A549 (cell line): Measurements from ENCODE around the gene LHCGR.

Experiments
- CTCF ChIP-seq: fragments of >200 bp; sonication (Bioruptor Twin); formaldehyde crosslinking; IDR thresholded peaks from 3 replicates; pipeline ENCODE4 v1.5.1; 2016
- FOSL2 ChIP-seq, 2 experiments: fragments of 450-650 bp in 1 of 2; fragments of >200 bp in 1 of 2; sonication (Bioruptor Twin) in 1 of 2; formaldehyde crosslinking; IDR thresholded peaks; 2 replicates each; pipeline versions ENCODE4 v1.5.0 to v1.6.1; 2016 to 2020; ENCODE audit warnings: mild to moderate bottlenecking in 1 of 2, moderate library complexity in 1 of 2
- HOXB13 ChIP-seq: fragments of 250-450 bp; sonication (Bioruptor Pico); IDR thresholded peaks from 2 replicates; pipeline ENCODE4 v1.5.0; 2020; ENCODE audit warnings: low read depth, mild to moderate bottlenecking, moderate library complexity
- MAFK ChIP-seq: fragments of 450-650 bp; IDR thresholded peaks from 2 replicates; pipeline ENCODE4 v1.6.1; 2014; ENCODE audit not compliant: partially characterized antibody
- POLR2A ChIP-seq: IDR thresholded peaks from 2 replicates; pipeline ENCODE4 v1.6.1; 2012; ENCODE audit warnings: mild to moderate bottlenecking, low read length
- RFX5 ChIP-seq: fragments of 450-650 bp; IDR thresholded peaks from 2 replicates; pipeline ENCODE4 v1.7.1; 2014; ENCODE audit warnings: antibody characterized with exemption, mild to moderate bottlenecking, moderate library complexity
- ZFP36 ChIP-seq: fragments of 450-650 bp; IDR thresholded peaks from 2 replicates; pipeline ENCODE4 v1.6.1; 2014; ENCODE audit warnings: borderline replicate concordance; ENCODE audit not compliant: partially characterized antibody
- TF ChIP-seq, protein P1 (sequence below): fragments of 200-600 bp; sonication (generic); IDR thresholded peaks from 2 replicates; pipeline ENCODE4 v1.6.1; 2016; ENCODE audit warnings: antibody characterized with exemption, mild to moderate bottlenecking, moderate library complexity

DNA sequence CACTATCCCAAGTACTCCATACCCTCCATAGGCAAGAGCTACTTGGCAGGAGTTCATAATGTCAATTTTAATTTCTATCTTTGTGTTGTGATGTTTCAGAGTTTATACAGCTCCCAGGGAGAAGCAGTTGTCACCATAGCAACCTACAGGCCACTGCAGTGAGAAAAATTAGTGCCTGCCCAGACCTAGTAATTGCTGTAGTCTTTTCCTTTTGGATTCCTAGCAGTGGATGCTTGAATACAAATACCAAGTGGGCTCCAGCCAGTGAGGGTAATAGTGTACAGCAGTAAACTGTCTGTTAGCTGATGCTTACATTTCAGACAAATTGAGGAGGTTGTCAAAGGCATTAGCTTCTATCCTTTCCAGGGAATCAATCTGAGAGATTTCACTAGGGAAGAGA lies 26.7 kb downstream of the LHCGR start:
- TF ChIP-seq, protein P1, sequence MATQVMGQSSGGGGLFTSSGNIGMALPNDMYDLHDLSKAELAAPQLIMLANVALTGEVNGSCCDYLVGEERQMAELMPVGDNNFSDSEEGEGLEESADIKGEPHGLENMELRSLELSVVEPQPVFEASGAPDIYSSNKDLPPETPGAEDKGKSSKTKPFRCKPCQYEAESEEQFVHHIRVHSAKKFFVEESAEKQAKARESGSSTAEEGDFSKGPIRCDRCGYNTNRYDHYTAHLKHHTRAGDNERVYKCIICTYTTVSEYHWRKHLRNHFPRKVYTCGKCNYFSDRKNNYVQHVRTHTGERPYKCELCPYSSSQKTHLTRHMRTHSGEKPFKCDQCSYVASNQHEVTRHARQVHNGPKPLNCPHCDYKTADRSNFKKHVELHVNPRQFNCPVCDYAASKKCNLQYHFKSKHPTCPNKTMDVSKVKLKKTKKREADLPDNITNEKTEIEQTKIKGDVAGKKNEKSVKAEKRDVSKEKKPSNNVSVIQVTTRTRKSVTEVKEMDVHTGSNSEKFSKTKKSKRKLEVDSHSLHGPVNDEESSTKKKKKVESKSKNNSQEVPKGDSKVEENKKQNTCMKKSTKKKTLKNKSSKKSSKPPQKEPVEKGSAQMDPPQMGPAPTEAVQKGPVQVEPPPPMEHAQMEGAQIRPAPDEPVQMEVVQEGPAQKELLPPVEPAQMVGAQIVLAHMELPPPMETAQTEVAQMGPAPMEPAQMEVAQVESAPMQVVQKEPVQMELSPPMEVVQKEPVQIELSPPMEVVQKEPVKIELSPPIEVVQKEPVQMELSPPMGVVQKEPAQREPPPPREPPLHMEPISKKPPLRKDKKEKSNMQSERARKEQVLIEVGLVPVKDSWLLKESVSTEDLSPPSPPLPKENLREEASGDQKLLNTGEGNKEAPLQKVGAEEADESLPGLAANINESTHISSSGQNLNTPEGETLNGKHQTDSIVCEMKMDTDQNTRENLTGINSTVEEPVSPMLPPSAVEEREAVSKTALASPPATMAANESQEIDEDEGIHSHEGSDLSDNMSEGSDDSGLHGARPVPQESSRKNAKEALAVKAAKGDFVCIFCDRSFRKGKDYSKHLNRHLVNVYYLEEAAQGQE = no peak
- TF ChIP-seq MAFK (no peak), CTCF (no peak), FOSL2 (IDR thresholded peaks at IDR 0.05) (no peak), FOSL2 (CRISPR knock-in tag; IDR thresholded peaks at IDR 0.05) (no peak), HOXB13 (CRISPR knock-in tag) (no peak), RFX5 (no peak), POLR2A (no peak), ZFP36 (no peak)
